ENCODE results near the gene TTBK1.

TTBK1 gene

GRCh38 chr6:43231735-43232450, 11.4 kb upstream of the TTBK1 start:
- TF ChIP-seq, protein P1, sequence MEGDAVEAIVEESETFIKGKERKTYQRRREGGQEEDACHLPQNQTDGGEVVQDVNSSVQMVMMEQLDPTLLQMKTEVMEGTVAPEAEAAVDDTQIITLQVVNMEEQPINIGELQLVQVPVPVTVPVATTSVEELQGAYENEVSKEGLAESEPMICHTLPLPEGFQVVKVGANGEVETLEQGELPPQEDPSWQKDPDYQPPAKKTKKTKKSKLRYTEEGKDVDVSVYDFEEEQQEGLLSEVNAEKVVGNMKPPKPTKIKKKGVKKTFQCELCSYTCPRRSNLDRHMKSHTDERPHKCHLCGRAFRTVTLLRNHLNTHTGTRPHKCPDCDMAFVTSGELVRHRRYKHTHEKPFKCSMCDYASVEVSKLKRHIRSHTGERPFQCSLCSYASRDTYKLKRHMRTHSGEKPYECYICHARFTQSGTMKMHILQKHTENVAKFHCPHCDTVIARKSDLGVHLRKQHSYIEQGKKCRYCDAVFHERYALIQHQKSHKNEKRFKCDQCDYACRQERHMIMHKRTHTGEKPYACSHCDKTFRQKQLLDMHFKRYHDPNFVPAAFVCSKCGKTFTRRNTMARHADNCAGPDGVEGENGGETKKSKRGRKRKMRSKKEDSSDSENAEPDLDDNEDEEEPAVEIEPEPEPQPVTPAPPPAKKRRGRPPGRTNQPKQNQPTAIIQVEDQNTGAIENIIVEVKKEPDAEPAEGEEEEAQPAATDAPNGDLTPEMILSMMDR (IDR thresholded peaks at IDR 0.05; ENCODE audit: insufficient read depth, low read length), result no peak
- no peak for TF ChIP-seq SPI1 (IDR thresholded peaks at IDR 0.05; ENCODE audit: borderline replicate concordance, low read depth)
- no peak for TF ChIP-seq REST (IDR thresholded peaks at IDR 0.05; ENCODE audit: insufficient replicate concordance, low read depth)
- TF ChIP-seq GABPA (IDR thresholded peaks at IDR 0.05; ENCODE audit: low read depth), result no peak
- TF ChIP-seq POLR2AphosphoS5 (IDR thresholded peaks at IDR 0.05; ENCODE audit: low read depth), result no peak
- Histone ChIP-seq H3K4me3 (replicated peaks; ENCODE audit: insufficient read depth, low read length) (no peak overlapping the region), H3K27me3 (ENCODE audit: insufficient read depth, poor library complexity, severe bottlenecking) (no peaks in the 10 kb centered on the region), H3K27ac (replicated peaks) (no peak overlapping the region)
- DNase-seq (ENCODE audit: low read depth in 1 of 2, low spot score in 1 of 2), result no peak

- no peak for DNase-seq (ENCODE audit: low read depth in 1 of 2, low spot score in 1 of 2)
- Histone ChIP-seq H3K27ac (replicated peaks) (no peak overlapping the region), H3K4me3 (replicated peaks; ENCODE audit: insufficient read depth, low read length) (no peak overlapping the region), H3K27me3 (ENCODE audit: insufficient read depth, poor library complexity, severe bottlenecking) (peaks cover 2% of the 10 kb centered on the region)
- TF ChIP-seq, protein P1 (IDR thresholded peaks at IDR 0.05; ENCODE audit: insufficient read depth, low read length), result no peak
- TF ChIP-seq REST (IDR thresholded peaks at IDR 0.05; ENCODE audit: insufficient replicate concordance, low read depth), result no peak
- no peak for TF ChIP-seq SPI1 (IDR thresholded peaks at IDR 0.05; ENCODE audit: borderline replicate concordance, low read depth)
- no peak for TF ChIP-seq GABPA (IDR thresholded peaks at IDR 0.05; ENCODE audit: low read depth)
Observed at GRCh38 chr6:43235841-43236240, 7.4 kb upstream of the TTBK1 start.

GRCh38 chr6:43239054-43239453, 4.2 kb upstream of the TTBK1 start:
- TF ChIP-seq, protein P1 (IDR thresholded peaks at IDR 0.05; ENCODE audit: insufficient read depth, low read length), result no peak
- TF ChIP-seq GABPA (IDR thresholded peaks at IDR 0.05; ENCODE audit: low read depth) (no peak), SPI1 (IDR thresholded peaks at IDR 0.05; ENCODE audit: borderline replicate concordance, low read depth) (no peak), REST (IDR thresholded peaks at IDR 0.05; ENCODE audit: insufficient replicate concordance, low read depth) (no peak), POLR2AphosphoS5 (IDR thresholded peaks at IDR 0.05; ENCODE audit: low read depth) (no peak)
- H3K27ac ChIP-seq (replicated peaks), result no peak overlapping the region
- H3K27me3 ChIP-seq (ENCODE audit: insufficient read depth, poor library complexity, severe bottlenecking), result peaks cover 23% of the 10 kb centered on the region
- H3K4me3 ChIP-seq (replicated peaks; ENCODE audit: insufficient read depth, low read length), result no peak overlapping the region
- no peak for DNase-seq (ENCODE audit: low read depth in 1 of 2, low spot score in 1 of 2)
